Smooth muscle cell of bladder (primary cell): ENCODE data around the gene NEK5. TPM values are rescaled to one million over a fixed set of nuclear protein-coding genes. Genes with fewer than 3 reads are reported as not detected.

Experiments used
- total RNA-seq: library from RNA; depleted of rRNA; stranded (reverse); fragments of >200 nt; gene quantifications from 2 replicates; pipeline ENCODE4 v1.2.3, GENCODE V29; 2014

NEK5 gene
- total RNA-seq: 0.28 and 0.83 TPM in 2 replicates

GRCh38 chr13:52128714-52129700 lies at the start of gene NEK5:
NEK5 (minus strand) TSS chr13:52129073; CDS start chr13:52127482, 1,591 bp downstream.

GRCh38 chr13:52159159-52159982 lies 30.5 kb upstream of the NEK5 start, which contains the start of gene NEK3:
NEK3 (minus strand) TSS chr13:52159597; CDS start chr13:52156191, 3,406 bp downstream.

GRCh38 chr13:52024481-52024880 lies 104.4 kb downstream of the NEK5 start, which contains the start of gene UTP14C:
UTP14C (plus strand) TSS chr13:52024691; CDS start chr13:52028805, 4,114 bp downstream.

GRCh38 chr13:52011632-52012511 lies 117.0 kb downstream of the NEK5 start, which contains the start of gene ALG11:
ALG11 (plus strand) TSS chr13:52012398; CDS start chr13:52012419, 21 bp downstream.

GRCh38 chr13:52010890-52011631 lies 117.8 kb downstream of the NEK5 start, which contains the start of gene ATP7B:
ATP7B (minus strand) TSS chr13:52011450; CDS start chr13:52011337, 113 bp downstream.

Other genes with a start within 250 kb of the NEK5 start
- 1.1 and 2.3 TPM in 2 replicates for gene ATP7B, start 117.6 kb downstream of the NEK5 start, total RNA-seq
- 16.5 and 22.3 TPM in 2 replicates for gene ALG11, start 116.7 kb downstream of the NEK5 start, total RNA-seq
- gene UTP14C, start 104.4 kb downstream of the NEK5 start, total RNA-seq: 14.6 and 15.9 TPM in 2 replicates
- gene NEK3, start 30.5 kb upstream of the NEK5 start, total RNA-seq: 7.5 and 10.0 TPM in 2 replicates